GM18907 (cell line): ENCODE data around the gene TAS2R13.

Experiments
- ATAC-seq: cut with Tn5 transposase; IDR thresholded peaks from one replicate; pipeline ENCODE4 v1.9.1; 2021; ENCODE audit warnings: mild to moderate bottlenecking, moderate library complexity; ENCODE audit not compliant: unreplicated experiment

TAS2R13 gene

DNA sequence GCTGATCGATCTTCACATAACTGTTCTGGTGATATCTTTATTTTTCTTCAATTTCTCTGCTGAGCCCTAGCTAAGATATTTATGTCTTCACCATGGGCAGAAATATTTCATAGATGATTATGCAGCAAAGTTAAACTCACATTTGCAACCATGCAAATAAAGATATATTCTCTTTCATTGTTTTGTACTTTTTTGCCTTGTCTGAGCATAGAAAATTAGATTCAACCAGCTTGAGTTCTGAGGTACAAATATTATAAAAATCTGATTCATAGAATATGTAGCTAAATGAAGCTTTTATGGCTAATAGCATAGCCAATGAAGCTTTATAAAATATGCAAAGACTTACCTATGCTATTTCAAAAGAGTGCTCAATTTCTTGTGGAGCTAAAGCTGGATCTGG is at the start of gene TAS2R13:
TAS2R13 (minus strand) TSS at position 101 of the 400 bp plus-strand sequence. CDS start 264 bp downstream, outside the sequence.
- no peak for ATAC-seq

DNA sequence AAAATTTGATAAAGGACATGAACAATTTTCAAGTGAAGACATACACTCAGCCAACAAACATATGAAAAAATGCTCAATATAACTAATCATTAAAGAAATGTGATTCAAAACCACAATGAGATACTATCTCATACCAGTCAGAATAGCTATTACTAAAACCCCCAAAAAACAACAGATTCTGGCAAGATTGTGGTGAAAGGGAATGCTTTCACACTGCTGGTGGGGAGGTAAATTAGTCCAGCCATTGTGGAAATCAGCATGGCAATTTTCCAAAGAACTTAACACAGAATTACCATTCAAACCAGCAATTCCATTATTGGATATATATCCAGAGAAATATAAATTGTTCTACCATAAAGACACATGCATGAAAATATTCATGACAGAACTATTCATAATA is 48.4 kb upstream of the TAS2R13 start:
- ATAC-seq: no peak

DNA sequence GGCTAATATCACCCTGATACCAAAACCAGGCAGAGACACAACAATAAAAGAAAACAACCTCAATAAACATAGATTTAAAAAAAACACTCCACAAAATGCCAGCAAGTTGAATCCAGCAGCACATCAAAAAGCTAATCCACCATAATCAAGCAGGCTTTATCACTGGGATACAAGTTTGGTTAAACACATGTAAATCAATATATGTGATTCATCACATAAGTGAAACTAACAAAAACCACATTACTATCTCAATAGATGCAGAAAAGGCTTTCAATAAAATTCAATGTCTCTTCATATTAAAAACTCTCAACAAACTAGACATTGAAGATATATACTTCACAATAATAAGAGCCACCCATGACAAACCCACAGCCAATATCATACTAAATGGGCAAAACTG is 46.7 kb upstream of the TAS2R13 start:
- ATAC-seq: no peak

DNA sequence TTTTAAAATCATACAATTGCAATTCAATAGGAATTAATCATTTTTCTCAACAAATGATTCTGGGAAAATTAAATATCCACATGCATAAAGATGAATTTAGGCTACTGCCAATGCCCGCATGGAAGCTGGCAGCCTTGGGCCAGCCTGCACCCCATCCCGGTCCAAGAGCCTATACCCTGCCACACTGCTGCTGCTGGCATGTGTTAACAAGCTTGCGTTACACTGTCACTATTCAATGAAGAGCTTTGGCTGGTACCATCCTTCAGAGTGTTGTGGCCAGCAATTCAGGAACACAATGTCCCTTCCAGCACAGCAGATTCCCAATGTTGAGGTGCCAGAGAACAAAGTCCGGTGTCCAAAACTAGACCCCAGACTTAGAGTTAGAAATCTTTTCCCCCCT is 43.3 kb upstream of the TAS2R13 start:
- ATAC-seq: no peak

DNA sequence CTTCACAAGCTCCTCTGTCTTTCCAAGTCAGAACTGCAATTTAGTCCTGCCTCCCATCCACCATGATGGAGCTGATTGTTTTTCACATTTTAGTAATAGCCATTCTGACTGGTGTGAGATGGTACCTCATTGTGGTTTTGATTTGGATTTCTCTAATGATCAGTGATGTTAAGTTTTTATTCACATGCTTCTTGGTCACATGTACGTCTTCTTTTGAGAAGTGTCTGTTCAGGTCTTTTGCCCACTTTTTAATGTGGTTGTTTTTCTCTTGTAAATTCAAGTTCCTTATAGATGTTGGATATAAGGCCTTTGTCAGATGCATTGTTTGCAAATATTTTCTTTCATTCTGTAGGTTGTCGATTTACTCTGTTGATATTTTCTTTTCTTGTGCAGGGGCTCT is 33.8 kb upstream of the TAS2R13 start:
- ATAC-seq: no peak

GRCh38 chr12:10941916-10942607 is 32.7 kb upstream of the TAS2R13 start:
- ATAC-seq: no peak

GRCh38 chr12:10941369-10941768 is 32.0 kb upstream of the TAS2R13 start:
- ATAC-seq: no peak

DNA sequence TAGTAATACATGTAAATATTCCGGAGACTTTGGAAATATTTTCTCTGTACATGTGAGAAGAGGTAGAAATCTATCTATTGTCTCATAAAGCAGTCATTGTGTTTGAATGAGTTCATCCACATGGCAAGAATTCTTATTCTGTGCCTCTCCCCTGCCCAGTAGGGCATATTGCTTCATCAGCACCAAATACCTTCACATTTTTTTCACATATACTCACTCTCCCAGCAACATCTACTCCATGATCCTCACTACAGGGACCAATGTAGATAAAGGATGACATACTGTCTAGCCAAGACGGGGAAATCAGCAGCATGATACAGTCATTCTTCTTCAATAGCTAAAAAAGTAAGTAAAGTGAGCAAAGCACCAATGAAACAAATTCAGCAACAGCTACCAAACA is 31.0 kb upstream of the TAS2R13 start:
- no peak for ATAC-seq

DNA sequence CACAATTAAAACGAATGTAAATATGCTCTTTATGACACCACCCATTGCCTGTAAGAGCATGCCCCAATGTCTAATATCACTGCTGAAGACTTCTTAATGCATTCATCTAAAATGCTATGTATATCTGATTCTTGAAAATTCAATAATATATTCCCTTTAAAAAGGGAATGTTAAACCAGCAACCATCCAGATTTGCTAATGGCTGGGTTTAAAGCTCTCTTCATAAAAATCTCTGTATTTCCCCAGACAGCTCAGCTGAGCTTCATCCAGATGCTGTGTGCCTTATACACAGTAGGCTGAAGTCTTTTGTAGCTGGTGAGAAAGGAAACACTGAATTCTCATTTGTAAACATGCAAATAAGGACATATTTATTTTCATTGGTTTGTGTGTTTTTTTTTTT is 29.8 kb upstream of the TAS2R13 start, which contains the start of gene TAS2R14:
TAS2R14 (minus strand) TSS at position 101 of the 400 bp plus-strand sequence; CDS start at position 45, 56 bp downstream.
- no peak for ATAC-seq

DNA sequence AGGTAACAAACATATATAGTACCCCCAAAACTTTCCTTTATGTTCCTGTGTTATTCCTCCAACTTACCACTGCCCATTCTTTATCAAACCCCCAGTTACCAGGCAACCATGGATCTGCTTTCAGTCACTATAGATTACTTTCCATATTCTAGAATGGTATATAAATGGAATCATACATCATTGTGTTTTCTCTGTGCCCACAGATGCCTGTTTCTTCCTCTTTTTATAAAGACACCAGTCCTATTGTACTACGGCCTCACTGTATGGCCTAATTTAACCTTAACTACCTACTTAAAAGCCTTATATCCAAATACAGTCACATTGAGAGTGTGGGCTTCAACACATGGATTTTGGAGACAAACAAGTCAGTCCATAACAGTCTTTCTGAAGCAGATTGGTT is 27.1 kb upstream of the TAS2R13 start:
- ATAC-seq: no peak

GRCh38 chr12:10928746-10929286 is 19.5 kb upstream of the TAS2R13 start, which contains the start of gene PRH2:
Gene PRH2, plus strand, starts transcription at chr12:10929236. Its CDS starts 38 bp downstream, at chr12:10929274.
- ATAC-seq: no peak

- no peak for ATAC-seq
Observed at GRCh38 chr12:10926269-10926668, 16.9 kb upstream of the TAS2R13 start.

- no peak for ATAC-seq
Observed at GRCh38 chr12:10919809-10920208, 10.4 kb upstream of the TAS2R13 start.

DNA sequence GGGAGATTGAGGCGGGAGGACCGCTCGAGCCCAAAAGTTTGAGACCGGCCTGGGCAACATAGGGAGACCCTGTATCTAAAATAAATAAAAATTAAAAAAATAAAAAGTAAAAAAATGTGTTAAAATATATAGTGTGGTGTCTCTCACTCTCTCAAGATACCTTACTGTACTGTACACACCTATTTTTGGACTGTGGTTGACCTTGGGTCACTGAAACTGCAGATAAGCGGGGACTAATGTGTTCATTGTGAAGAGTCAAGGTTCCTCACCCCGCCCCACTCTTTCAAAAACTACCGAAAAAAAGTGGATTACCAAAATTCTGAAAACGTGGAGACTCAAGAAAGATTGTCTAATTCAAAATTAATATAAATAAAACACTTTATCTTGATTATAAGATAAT is 1.0 kb upstream of the TAS2R13 start:
- ATAC-seq: no peak

GRCh38 chr12:10904686-10905085 is 4.7 kb downstream of the TAS2R13 start:
- ATAC-seq: no peak

GRCh38 chr12:10901427-10901826 is 7.9 kb downstream of the TAS2R13 start:
- no peak for ATAC-seq

DNA sequence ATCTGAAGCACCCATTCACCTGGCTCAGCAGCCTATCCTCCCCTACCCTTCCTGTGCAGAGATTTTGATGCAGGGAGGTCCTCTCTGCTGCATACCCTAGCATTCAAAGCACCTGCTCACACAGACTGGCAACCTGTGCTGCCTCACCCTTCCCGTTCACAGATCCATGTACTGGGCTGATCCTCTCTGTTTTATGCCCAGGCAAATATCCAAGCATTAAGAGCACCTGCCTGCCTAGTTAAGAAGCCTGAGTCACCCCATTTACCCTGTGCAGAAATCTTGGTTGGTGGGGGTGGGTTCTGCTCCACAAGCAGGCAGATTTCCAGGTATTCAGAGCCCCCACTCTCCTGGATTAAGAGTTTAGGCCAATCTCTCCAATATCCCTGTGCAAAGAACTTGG is 8.4 kb downstream of the TAS2R13 start:
- no peak for ATAC-seq

DNA sequence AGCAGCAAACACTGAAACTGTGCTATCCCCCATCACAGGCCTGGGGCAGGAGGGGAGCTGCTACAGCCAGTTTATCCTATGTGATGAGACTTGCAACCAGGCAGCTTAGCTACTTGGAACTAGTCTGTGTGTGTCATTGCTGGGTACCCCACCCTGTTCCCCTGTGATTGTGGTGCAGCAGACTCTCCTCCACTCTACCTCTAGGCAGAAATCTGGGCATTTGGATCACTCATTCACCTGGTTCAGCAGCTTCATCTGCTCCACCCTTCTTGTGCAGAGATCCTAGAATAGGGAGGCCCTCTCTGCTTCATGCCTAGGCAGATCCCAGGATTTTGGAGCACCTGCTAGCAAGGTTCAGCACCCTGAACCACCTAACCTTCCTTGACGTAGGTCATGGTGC is 8.8 kb downstream of the TAS2R13 start:
- no peak for ATAC-seq

GRCh38 chr12:10896854-10897253 is 12.5 kb downstream of the TAS2R13 start:
- ATAC-seq: no peak

DNA sequence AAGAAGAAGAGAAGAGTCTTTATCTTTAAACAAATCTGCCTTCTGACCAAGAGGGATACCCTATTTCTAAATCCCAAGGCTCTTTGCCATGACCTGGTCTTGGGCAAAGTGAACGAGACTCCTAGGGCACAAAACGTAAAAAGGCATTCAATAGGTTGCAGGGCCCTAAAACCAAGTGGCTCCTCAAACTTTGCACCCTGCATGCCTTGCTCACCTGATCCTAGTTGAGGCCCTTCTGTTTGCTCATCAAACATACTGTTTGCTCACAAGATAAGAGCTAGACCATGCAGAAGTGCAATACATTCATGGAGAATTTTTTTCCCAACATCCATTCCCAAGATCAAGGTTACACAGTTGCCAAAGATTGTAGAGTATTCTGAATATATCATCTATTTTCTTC is 17.4 kb downstream of the TAS2R13 start:
- ATAC-seq: no peak

DNA sequence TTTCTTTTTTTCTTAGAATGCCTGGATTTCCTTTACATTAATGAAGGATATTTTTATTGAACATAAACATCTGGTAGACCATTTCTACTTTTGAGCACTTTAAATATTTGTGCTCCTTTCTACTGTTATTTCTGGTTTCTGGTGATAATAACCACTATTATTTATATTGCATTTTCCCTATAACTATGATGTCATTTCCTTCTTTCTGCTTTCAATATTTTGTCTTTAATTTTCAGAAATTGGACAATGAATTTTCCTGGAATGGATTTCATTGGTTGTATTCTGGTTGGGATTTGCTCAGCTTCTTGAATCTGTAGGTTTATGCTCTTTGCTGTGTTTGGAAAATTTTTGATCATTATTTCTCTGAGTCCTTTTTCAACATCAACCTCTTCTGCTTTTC is 20.1 kb downstream of the TAS2R13 start:
- ATAC-seq: no peak

DNA sequence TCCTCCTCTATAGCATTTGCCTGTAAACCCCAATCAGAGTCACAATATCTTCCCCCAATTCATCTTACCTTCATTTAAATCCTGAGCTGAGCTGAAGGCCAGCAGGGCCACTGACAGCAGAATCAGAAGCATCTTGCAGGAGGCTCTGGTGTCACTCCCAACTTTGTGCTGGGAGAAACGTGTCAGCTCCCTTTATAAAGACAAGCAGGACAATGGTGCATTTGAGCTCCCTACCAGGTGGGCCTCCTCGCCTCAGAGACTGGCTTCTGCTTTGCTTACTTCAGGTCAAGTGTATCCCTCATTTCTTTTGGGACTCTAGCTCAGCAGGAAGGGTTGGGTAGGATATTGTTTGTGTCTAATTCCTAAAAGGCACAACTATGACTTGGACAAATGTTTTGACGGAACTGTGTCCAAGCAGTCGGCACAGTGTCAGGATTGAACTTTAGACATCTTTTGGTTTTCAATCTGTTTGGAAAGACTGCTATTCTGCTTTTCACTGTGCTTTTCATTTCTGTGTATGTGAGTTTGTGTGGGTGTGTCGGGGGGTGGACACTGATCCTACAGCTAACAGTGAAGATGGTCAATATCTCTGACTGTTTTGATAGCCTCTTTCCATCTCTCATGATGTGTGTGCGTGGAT is 25.2 kb downstream of the TAS2R13 start, which contains the start of gene PRH1:
PRH1 (minus strand) TSS at position 170 of the 640 bp plus-strand sequence; CDS start at position 132, 38 bp downstream.
- no peak for ATAC-seq
